ENCODE measurements around the gene CDKN1A.
"Not testable (repeated sequence)": the region's sequence is repeated elsewhere in the genome, so short reads cannot be mapped to it uniquely, and the experiment has no call there.

CDKN1A gene

GRCh38 chr6:36678488-36679042 lies at the start of gene CDKN1A:
Gene CDKN1A (plus strand): TSS chr6:36678714. CDS start chr6:36684102, 5,388 bp downstream.
- peak; percentile 67 for DNase-seq

- DNase-seq = no peak
Measured at GRCh38 chr6:36629784-36630183, 48.7 kb upstream of the CDKN1A start.

GRCh38 chr6:36631326-36632011 lies 47.0 kb upstream of the CDKN1A start:
- no peak for DNase-seq

GRCh38 chr6:36633370-36633769 lies 45.1 kb upstream of the CDKN1A start:
- no peak for DNase-seq

DNA sequence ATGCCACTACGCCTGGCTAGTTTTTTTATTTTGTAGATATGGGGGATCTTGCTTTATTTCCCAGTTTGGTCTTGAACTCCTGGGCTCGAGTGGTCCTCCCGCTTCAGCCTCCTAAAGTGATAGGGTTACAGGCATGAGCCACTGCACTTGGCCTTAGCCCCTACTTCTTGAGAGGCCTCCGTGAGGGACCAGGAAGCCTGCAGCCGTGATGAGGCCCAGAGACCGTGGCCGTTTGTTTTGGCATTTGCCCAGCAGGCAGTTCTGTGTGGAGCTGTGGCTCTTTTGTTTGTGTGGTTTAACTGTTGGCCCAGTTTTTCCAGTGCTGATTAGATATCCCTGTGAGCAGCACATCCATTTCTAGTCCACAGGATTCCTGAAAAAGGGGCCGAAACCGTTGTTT lies 44.6 kb upstream of the CDKN1A start:
- DNase-seq = no peak

DNA sequence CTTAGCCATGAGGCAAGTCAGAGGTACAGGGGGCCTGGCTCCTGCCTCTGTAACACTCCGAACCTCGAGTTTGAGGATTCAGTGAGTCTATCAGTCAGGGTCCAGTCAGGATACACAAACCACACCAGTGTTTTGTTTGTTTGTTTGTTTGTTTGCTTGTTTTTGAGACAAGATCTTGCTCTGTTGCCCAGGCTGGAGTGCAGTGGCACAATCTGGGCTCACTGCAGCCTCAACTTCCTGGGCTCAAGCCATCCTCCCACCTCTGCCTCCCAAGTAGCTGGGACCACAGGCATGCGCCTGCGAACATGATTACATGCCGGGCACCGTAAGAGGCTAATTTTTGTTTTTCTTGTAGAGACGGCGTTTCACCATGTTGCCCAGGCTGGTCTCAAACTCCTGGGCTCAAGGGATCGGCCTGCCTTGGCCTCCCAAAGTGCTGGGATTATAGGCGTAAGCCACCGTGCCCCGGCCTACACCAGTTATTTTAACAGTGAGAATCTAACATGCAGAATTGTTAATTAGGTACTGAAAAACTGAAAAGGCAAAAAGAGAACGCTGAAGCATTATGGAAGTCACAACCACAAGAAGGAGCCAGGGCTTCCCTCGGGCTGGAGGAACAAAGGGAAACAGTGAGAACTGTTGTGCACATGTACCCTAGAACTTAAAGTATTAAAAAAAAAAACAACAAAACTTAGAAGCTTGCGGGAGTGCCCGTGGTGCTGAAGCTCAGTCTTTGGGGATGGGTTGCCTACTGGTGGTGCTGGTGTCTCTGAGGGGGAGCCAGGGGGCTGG lies 44.0 kb upstream of the CDKN1A start:
- no peak for DNase-seq

GRCh38 chr6:36636283-36636682 lies 42.2 kb upstream of the CDKN1A start:
- no peak for DNase-seq

DNA sequence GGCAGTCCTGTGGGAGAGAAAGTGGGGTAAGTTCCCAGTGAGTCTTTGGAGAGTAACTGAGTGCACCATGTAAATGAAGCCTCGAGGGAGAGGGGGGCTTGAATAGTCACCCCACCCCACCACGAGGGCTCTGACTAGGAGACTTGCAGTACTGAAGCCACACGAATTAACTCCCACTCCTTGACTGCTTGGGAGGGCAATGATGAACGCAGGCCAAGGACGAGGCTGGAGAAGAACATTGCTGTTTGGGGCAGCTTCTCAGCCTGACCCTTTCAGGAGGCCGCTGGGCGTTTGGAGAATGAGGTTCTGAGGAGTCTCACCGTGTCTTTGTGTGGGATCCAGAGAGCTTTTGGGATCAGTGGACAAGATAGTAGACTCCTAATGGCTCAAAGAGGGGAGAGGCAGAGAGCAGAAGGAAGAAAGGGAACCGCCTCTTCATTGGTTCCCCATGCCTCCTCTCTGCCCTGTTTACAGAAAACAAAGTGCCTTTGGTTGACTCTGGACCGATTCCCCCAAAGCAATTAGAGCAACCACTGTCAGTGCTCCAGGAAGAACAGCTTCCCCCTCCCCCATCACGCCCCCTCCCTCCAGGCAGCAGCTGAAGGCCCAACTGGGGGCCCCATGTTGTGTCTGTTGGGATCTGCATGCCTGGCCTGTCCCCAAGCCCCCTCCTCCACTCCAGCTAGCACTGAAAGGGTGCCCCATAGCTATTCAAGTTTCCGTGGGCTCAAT lies 41.7 kb upstream of the CDKN1A start:
- no peak for DNase-seq

- DNase-seq = no peak
Measured at GRCh38 chr6:36638579-36638978, 39.9 kb upstream of the CDKN1A start.

DNA sequence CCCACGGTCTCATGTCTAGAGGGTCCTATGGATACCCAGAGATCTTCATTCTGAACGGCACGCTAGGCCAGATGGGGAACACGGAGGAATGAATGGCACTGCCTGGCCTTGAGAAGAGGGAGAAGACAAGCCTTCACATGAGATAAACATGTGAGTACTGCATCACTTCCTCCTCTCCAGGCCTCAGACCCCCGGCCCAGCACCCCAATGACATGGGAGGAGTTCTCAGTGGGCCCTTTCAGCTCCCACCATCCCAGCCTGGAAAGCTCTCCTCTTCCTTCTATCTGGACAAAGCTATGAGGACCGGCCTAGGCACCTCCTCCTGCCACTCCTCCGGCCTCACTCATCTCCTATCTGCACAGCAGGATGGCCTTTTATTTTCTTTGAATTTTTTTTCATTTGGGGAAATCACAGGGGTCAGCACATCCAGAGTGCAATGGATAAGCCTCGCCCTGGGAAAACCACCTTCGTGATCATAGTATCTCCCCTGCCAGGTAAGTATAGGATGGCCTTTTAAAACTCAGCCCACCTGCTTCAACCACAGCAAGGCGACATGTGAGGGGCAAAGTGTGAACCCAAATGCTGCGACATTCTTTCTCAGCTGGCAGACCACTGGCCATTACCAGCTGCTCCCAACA lies 39.2 kb upstream of the CDKN1A start:
- no peak for DNase-seq

GRCh38 chr6:36641543-36641942 lies 37.0 kb upstream of the CDKN1A start:
- DNase-seq = no peak

GRCh38 chr6:36642913-36643817 lies 35.3 kb upstream of the CDKN1A start:
- DNase-seq = no peak

GRCh38 chr6:36643977-36644376 lies 34.5 kb upstream of the CDKN1A start:
- no peak for DNase-seq

- DNase-seq = no peak
Measured at GRCh38 chr6:36649086-36649485, 29.4 kb upstream of the CDKN1A start.

DNA sequence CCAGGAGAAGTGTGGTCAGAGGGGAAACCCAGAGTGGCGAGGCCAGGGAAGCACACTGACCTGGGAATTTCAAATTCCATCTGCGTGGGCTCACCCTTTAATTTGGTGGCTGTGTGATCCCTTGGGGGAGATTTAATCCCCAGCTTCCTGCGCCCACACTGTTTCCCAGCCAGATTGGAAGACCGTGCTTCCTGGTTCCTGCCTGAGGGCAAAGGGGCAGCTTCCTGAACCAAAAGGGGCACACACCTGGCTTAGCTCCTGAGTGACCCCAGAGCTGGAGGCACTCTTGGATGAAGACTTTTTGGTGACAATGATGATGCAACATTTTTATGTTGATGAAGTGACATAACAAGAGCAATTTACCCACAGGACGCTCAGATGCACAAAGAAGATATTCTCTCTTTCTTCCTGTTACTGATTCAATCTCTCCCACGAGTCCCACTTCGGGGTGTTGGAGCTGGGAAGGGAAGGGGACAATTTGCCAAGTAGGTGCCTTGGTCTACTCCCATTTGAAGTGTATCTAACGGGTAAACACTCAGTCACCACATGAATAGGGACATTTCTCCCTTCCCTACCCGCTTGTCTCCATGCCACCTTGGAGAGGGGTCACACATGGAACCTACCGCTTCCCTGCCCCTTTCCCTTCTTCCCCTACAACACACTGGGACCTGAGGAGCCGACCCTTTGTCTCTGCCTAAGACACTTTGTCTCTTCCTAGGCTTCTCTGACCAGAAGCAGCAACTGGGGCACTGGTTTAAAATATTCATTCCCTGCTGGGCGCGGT lies 28.6 kb upstream of the CDKN1A start:
- DNase-seq = no peak

- no peak for DNase-seq
Measured at GRCh38 chr6:36650848-36651478, 27.6 kb upstream of the CDKN1A start.

DNA sequence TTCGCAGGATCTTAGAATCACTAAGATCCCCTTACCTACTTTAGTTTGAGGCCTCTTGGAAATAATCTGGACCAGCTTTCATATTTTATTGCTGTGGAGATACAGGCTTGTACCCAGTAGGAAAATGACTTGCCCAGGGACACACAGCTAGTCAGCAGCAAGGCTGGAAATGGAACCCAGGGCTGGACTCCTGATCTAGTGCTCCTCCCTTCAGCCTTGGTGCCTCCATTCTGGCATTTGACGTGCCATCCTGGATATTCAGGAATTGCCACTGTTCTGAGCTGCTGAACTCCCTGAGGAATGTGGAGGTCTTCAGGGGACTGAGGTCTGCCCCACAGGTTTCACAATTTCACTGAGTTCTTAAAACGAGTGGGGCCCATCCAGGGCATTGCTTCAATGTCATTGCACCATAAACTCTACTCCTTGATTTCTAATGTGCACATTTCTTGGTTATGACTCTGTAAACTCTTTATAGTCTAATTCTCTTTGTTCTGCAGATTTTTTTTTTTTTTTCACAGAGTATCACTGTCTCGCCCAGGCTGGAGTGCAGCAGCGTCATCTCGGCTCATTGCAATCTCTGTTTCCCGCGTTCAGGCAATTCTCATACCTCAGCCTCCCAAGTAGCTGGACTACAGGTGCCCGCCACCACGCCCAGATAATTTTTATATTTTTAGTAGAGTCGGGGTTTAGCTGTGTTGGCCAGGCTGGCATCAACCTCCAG lies 26.7 kb upstream of the CDKN1A start:
- no peak for DNase-seq

DNA sequence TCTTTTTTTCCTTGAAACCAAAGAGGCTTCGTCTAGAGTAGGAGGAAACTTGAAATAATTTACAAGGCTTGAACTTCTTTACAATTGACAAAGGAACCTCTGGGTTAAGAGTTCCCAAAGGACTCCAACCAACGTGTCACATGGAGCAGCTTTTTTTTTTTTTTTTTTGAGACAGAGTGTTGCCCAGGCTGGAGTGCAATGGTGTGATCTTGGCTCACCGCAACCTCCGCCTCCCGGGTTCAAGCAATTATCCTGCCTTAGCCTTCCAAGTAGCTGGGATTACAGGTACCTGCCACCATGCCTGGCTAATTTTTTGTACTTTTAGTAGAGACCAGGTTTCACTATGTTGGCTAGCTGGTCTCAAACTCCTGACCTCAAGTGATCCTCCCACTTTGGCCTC lies 24.0 kb upstream of the CDKN1A start:
- not testable (repeated sequence) for DNase-seq

GRCh38 chr6:36655085-36655724 lies 23.3 kb upstream of the CDKN1A start:
- no peak for DNase-seq
